Coronary artery (tissue), 2 donors: ENCODE measurements around the gene SYNPR.

Experiments
- DNase-seq: peaks from one replicate; pipeline ENCODE4 v3.0.0-alpha.2; 2017; ENCODE audit warnings: low spot score
- H3K27ac ChIP-seq, 2 donors: fragments of 200-600 bp; sonication (generic); one replicate each; pipeline ENCODE4 v1.5.1; 2016 to 2019
- H3K4me3 ChIP-seq: fragments of 200-600 bp; sonication (generic); 2 replicates; pipeline ENCODE4 v1.5.1; 2016; ENCODE audit warnings: mild to moderate bottlenecking, moderate library complexity
- CTCF ChIP-seq: fragments of 200-600 bp; sonication (generic); IDR thresholded peaks from one replicate; pipeline ENCODE4 v1.5.1; 2019; ENCODE audit warnings: antibody characterized with exemption

The SYNPR gene

GRCh38 chr3:63456901-63457300 is 178.8 kb downstream of the SYNPR start:
- Histone ChIP-seq H3K27ac (no peak overlapping the region), H3K4me3 (no peak overlapping the region)
- DNase-seq: no peak
- TF ChIP-seq CTCF: no peak

GRCh38 chr3:63458405-63458804 is 180.3 kb downstream of the SYNPR start:
- Histone ChIP-seq H3K27ac (no peak overlapping the region), H3K4me3 (no peak overlapping the region)
- no peak for TF ChIP-seq CTCF
- DNase-seq: no peak

GRCh38 chr3:63462732-63463131 is 184.6 kb downstream of the SYNPR start:
- no peak for DNase-seq
- TF ChIP-seq CTCF: no peak

GRCh38 chr3:63467392-63467791 is 189.3 kb downstream of the SYNPR start:
- no peak for TF ChIP-seq CTCF
- Histone ChIP-seq H3K4me3 (no peak overlapping the region), H3K27ac (no peak overlapping the region)
- DNase-seq: no peak

More at GRCh38 chr3:63462732-63463131, 184.6 kb downstream of the SYNPR start:
- Histone ChIP-seq H3K4me3 (no peak overlapping the region), H3K27ac (no peak overlapping the region)

- DNase-seq: no peak
- H3K27ac ChIP-seq: no peak overlapping the region
- TF ChIP-seq CTCF: no peak
- H3K4me3 ChIP-seq: no peak overlapping the region
Observed at GRCh38 chr3:63470745-63471144, 192.6 kb downstream of the SYNPR start.

- Histone ChIP-seq H3K4me3 (no peak overlapping the region), H3K27ac (no peak overlapping the region)
- no peak for TF ChIP-seq CTCF
- DNase-seq: no peak
Observed at GRCh38 chr3:63471781-63472180, 193.7 kb downstream of the SYNPR start.

- no peak for TF ChIP-seq CTCF
- DNase-seq: no peak
- no peak overlapping the region for H3K27ac ChIP-seq
- H3K4me3 ChIP-seq: no peak overlapping the region
Observed at GRCh38 chr3:63473641-63474166, 195.6 kb downstream of the SYNPR start.
